Mesenteric fat pad (tissue), 1 donor: ENCODE data around the gene SIT1. TPM values are rescaled to one million over a fixed set of nuclear protein-coding genes. Genes with fewer than 3 reads are reported as not detected.
A peak's percentile ranks its signal among the peaks of the same experiment; 100 is the strongest.

Source experiments
- DNase-seq: peaks from one replicate; pipeline ENCODE4 v3.0.0-alpha.2; 2020; ENCODE audit warnings: low spot score
- long read RNA-seq: library from polyadenylated mRNA; unstranded; transcript quantifications from one replicate; pipeline ENCODE4 v2.0.0, GENCODE V29; 2020
- total RNA-seq: library from RNA; stranded (reverse); fragmentation: NEBNext Ultra II Directional; extraction: Animal tissue kit (Norgen Biotek cat#: 25700); gene quantifications from one replicate; pipeline ENCODE4 v1.2.1, GENCODE V29; 2021
- donor health status: DM: yes; HTN: yes; CAD: no.

Gene SIT1, protein sequence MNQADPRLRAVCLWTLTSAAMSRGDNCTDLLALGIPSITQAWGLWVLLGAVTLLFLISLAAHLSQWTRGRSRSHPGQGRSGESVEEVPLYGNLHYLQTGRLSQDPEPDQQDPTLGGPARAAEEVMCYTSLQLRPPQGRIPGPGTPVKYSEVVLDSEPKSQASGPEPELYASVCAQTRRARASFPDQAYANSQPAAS
- total RNA-seq: 1.3 TPM
- long read RNA-seq: 0 reads

DNA sequence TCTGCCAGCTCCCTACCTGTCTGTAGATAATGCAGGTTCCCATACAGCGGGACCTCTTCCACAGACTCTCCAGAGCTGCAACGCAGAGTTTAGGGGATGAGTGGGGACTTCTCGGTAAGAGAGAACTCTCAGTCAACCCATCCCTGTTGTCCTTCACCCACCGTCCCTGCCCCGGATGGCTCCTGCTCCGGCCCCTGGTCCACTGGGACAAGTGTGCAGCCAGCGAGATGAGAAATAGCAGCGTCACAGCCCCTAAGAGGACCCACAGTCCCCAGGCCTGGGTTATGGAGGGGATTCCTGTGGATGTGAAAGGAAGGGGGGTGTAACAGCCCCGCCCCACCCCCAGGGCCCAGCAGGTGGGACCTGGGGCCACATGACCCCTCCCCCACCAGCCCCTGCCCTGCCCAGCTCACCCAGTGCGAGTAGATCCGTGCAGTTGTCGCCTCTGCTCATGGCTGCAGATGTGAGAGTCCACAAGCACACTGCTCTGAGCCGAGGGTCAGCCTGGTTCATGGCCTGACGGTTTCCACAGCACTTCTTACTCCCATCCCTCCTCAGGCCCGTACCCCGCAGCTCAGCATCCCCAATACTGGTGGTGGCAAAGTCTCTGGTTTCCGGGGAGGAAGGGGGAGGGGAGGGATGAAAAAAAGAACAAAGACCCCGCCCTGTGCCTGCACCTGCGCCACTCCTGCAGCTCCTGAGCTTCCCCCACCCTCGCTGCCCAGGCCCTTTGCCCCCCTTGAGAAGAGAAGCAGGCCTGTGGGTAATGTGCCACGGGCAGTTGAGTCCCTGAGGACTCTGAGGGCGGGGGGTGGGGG, at the start of gene SIT1:
Gene SIT1 (minus strand): TSS at position 591 of the 818 bp plus-strand sequence. CDS start 78 bp downstream, at position 513.
- DNase-seq: no peak

DNA sequence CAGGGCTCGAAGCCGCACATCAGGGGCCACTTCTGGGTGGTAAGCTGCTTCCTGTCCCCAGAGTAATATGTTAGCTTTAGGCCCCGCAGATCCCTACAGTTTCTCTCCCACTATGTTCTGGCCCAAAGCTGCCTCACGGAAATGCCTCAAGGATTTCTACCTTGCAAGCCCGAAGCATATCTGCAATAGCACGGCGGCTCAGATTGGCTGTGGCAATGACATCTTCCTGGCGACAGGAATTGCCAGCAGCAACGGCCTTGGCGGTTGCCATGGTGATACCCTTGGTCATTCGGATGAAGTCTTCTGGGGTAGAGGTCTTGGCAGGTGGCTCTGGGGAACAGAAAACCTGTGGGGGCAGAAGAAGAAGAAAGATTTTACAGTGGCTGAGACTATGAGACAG, 49.3 kb upstream of the SIT1 start:
- DNase-seq: no peak

DNA sequence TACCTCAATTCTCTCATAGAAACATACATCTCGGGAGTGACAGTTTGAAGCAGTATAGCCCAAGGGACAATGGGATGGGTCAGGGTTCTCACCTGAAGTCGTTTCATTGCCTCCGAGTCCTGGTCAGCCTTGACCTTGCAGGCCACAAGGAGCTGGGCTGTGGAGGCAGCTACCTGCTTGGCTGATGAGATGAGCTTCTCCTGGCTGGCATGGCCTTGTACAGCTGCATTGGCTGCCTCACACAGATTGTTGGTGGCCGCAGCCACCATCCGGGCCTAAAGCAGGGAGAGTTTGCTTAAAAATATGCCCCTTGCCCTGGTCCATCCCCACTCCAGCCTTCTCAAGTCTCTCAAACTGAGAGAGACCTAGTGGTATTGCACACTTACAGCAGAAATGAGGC, 47.5 kb upstream of the SIT1 start:
- no peak for DNase-seq

DNA sequence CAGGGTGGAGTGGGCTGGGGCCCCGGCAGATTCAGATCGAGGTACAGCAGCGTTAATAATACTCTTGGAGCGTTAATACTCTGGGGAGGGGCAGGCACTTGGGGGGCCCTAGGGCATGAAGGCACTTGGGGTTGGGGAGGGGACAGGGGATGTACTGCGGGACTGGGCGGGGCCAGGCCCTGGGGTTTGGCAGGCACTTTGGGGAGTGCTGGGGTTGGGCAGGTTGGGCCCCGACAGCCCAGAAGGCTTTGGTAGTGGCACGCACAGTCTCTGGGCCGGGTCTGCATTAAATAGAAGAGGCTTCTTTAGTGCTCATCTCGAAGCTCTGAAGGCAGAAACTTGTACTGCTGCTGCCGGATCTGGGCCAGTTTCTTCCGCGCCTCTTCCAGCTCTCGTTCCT, 46.8 kb upstream of the SIT1 start:
- DNase-seq: no peak

DNA sequence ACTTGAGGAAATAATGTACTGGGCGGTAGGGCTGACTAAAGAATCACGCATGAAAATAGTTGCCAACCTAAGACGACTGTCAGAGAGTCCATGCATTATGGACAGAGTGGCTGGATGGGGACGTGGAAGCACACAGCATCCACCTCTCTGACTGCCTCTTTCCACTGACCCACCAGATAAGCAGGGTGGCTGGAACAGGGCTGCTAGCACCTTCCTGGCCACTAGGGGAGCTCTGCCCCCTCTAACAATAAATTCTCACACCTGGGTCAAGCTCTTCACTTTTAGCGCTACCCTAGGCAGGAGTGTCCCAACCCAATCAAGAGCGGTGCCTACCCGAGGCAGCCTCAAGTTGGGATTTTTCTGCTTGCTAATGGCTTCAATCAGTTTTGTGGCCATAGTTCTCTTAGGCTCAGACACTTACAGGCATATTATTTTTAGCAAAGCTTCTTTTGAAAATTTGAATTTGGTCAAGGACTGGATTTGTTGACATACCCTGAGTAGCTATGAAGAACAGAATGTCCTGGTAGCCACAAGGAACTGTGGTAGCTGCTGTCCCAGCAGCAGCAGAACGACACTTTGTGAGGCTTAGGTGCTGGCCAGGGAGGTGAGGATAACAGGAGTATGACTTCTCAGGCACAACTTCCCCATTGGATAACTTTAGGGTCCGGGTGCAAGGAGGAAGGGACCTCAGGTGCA, 45.9 kb upstream of the SIT1 start:
- DNase-seq: no peak

DNA sequence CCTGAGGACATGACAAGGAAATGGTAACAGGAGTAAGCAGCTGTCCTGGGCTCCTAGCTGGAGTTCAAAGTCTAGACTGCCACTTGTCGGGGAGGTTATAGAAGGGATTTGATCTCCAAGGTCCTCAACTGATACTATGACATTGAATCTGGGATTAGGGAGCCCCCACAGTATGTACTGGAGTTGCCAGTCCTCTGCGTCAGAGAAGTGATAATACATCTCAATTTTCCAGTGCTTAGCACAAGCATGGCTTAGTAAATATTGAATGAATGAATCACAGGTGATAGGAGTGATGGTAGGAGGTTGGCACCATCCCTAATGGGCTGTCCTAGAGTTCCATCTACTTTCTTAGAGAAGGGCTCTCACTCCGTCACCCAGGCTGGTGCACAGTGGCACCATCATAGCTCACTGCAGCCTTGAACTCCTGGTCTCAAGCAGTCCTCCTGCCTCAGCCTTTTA, 45.2 kb upstream of the SIT1 start:
- DNase-seq: no peak

DNA sequence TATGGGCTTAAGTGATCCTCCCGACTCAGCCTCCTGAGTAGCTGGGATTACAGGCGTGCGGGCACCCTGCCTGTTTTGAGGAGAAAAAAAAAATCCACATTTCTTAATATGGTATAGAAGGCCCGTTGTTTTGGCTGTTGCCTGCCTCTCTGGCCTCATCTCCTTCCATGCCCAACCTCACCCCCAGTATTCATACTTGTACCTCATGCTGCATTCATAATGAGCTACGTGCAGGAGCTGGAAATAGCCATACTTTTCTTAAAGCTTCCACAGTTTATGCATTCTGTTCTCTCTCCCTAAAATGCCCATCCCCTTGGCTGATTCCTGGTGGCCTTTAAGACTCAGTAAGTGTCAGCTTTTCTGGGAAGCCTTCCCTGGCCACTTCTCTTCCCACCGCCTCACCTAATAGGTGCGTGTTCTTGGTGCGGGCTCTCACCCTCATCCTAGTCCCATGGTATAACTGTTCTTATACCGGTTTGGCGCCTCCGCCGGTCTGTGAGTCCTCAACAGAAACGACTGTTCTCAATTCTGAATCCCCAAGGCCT, 41.1 kb upstream of the SIT1 start:
- no peak for DNase-seq

DNA sequence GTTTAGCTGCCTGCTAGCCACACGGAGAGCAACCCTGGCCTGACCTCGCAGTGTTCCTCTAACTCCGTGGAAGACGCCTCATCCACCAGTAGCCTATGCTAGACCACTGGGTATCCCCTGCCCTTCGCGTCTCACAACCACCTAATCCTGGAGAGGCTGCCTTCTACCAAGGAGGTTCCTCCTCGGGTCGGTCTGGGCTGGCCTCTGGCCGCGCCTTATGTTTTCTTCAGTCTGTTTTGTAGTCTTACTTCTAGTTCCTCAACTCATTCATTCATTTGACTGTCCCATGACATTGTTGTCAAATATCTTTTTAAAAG, 40.6 kb upstream of the SIT1 start:
- no peak for DNase-seq

DNA sequence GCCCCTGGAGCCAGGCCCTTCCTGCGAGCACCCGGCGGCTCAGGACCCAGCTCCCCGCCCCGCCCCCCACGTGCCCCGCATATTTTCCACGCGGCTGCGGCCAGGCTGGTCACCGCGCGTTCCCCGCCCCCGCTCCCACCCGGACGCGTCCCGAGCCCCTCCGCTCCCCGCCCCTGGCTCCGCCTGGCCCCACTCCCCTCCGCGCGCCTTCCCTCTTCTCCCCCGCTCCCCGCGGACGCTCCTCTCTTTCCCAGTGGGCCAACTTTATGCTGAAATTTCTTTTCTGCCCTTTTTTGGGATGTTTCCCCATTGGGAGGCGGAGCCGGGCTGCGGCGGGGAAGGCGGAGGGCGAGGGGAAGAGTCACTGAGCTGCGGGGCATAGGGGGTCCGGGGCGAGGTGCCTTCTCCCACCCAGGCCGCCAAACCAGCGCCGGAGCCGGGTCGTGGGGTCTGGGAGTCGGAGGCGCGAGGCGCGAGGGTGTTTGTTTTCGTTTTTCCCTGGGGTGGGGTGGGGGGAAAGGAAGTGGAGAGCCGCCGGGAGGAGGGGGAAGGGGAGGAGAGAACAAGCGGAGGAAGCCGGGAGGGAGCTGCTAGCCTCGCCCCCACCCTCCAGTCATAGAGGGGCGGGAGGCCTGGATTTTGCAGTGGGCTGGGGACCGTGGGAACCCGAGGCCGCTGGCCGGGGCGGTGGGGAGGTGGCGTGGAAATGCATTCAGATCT, 40.0 kb upstream of the SIT1 start:
- DNase-seq: peak; percentile 93

DNA sequence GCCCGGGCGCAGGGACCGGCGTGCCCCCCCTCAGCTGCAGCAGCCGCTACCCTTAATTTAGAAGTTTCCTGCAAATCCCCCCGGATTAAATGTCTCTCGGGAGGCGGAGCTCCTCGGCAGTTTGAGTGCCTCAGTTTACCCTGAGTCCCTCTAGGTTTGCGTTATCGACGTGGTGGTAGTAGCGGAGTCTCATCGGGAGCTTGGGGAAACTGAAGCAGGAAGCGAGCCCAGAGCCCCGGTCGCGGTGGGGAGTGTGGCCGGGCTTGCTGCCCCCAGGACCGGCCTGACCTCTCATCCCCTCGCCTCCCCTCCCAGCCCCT, 39.5 kb upstream of the SIT1 start:
- no peak for DNase-seq

DNA sequence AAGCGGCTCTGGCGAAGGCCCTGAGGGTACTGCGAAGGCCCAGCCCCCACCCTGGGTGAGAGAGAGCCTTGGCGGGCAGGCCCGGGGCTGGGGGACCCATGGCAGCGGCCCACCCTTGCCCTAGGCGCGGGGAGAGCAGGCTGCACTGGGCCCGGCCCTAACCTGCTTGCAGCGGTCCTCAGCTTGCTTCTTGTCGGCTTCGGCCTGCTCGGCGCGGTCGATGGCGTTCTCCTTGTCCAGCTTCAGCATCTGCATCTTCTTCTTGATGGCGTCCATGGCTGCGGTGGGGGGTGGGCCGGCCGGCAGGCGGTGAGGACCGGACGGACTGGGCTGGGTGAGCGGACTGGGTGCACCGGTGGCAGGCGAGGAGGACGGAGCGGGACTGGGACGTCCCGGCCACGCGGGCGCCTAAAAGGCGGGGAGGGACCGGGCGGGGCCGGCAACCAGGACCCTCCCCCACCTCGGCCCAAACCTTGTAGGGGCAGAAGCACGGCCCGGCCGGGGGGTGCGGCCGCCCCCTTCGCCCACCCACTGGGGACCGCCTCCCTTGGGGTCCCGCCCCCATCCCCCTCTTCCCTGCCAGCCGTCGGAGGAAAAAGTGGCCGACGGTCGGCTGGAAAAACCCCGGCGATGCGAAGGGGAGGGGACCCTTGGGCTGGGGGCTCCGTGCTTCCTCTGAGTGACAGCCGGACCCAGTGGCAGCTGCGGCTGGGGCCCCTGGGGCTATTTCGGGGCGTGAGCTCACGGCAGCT, 39.0 kb upstream of the SIT1 start, which contains the start of gene TPM2:
Gene TPM2 (minus strand): TSS at position 384 of the 752 bp plus-strand sequence. CDS start 108 bp downstream, at position 276.
- DNase-seq: no peak

DNA sequence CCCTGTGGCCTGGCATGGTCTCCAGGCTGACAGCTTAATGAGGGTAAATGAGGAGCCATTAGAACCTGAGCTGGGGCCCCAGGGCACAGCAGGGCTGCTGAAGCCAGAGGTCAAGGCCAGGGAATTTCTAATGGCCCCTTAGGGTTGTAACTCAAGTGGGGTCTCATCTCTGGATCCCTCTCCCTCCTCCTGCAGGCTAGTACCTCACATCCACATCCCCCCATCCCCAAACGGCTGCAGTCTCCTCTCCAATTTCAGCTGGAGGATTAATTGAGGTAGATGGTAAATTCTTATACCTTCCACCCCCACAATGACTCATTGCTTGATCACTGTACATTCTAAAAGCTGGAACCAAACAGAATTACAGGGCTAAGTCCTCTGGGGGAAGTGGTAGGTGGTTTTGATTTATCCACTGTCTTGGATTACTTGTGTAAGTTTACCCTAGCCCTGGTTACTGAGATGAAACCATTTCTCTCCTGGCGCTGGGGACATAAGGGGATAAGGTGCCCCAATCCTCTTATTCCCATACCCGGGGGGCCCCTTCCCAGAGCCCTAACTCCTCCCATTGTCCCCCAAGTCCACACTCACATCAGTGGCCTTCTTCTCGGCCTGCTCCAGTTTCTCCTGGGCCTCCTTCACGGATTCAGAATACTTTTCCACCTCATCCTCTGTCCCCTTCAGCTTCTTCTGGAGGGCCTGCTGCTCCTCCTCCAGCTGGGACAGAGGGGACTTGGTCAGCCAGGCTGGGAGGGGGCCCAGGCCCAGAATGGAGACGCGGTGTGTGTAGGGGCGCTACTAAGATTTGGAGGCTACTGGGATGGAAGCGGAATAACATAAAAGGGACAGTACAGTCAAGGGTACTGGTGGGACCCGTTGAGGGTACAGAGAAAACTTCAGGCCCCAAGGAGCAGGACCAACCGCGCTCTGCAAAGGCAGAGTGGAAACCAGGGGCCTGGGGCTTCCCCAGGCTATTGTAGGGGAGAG, 38.1 kb upstream of the SIT1 start:
- DNase-seq: no peak

DNA sequence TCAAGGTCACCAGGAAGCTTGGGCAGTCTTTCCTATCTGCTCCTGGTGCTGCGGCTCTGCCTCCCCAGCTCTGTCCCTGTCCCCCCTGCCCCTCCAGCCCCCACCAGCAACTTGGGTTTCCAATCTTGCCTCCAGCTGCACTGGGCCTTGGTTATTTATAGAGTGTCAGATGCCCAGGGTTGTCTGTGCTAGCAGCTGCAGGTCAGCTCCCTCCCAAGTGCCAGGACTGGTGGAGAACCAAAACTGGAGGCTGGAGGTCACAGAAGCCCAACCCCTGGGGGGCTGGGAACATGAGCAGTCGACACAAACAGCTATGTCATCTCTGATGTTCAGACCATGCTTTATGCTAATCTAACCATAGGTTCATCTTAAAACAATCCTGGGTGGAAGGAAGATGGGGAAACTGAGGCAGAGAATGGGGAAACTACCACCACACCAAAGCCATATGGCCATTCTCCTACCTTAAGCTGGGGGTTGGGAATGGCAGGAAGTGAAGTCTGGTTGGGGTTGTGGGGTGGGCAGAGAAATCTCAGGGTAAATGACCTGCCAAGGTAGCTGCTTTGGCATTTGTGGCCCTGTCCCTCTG, 37.3 kb upstream of the SIT1 start:
- no peak for DNase-seq

DNA sequence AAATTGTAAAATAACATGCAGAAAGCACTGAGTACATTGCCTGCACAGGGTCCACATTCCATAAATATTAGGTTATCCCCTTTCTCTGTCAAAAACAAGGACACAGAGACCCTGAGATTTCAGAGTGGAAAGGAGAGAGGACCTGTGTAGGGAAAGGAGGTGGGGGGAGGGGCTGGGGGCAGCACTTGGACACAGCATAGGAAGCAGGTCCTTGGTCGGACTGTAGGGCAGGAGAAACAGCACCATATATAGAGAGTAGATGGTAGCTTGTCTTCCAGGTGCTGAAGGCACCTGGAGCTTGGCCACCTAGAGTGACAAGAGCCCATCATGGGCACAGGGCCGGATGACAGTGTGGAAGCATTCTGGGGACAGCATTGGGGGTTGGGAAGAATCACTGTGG, 36.6 kb upstream of the SIT1 start:
- DNase-seq: no peak

DNA sequence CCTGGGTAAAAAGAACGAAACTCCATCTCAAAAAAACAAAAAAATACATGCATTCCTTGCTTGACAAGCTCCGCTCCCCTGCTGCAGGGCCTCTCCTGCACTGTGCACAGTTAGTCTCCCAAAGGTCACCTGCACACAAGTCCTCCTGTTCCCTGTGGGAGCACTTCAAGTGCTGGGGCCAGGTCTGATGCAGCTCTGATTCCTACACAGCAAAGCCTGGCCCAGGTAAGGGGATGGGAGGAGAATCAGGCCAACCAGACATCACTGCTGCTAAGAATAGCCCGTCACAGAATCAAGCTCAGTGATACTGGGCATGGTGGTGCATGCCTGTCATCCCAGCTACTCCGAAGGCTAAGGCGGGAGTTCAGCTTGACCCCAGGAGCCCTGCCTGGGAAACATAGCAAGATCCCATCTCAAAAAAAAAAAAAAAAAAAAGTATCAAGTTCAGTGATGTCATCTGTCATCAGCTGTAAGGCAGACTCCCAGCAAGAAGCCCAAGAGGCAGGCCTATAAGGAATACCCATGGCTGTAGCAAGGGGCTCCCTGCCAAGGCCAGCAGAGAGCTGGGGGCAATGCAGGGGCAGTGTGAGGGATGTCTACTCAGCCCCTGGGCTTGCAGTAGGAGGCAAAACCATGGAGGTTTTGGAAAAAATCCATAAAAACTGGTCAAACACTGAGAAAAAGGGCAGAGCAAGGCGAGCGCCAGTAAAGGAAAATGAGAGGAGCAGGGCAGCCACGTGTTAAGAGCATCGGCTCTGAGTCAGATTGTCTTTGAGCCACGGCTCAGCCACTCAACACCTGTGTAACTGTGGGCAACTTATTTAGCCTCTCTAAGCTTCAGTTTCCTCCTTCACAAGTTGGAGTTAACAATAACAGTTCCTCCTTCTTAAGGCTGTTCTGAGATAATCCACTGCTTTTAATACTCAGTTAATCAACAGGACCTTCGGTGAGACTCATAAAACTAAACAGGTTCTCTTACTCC, 35.8 kb upstream of the SIT1 start:
- no peak for DNase-seq

DNA sequence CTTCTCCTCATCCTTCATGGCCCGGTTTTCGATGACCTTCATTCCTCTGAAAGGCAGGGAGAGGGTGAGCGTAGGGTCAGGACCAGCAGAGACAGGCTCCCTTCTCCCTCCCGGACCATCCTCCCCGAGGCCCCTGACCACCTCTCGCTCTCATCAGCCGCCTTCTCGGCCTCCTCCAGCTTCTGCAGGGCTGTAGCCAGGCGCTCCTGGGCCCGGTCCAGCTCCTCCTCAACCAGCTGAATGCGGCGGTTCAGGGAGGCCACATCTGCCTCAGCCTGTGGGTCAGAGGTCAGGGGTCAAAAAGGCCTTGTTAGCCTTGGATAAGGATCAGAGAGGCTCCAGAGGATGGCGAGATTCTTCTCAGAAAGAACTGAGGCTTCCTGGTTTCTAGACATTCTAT, 34.8 kb upstream of the SIT1 start:
- DNase-seq: no peak

DNA sequence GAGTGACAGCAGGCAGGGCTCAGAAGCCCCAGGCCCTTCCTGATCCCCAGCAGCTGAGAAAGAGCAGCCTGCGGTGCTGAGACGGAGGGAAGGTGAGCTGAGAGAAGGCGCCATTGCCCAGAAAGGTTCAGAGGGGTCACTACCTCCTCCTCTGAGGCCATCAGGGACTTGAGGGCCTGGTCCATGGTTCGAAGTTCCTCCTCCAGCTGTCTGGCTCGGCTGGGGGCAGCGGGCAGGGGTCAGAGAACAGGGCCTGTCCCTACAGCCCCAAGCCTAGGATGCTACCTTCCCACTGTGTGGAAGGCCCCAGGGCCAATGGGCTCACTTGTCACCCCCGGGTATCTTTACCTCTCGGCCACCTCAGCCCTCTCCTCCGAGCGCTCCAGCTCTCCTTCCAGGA, 34.2 kb upstream of the SIT1 start:
- DNase-seq: no peak

DNA sequence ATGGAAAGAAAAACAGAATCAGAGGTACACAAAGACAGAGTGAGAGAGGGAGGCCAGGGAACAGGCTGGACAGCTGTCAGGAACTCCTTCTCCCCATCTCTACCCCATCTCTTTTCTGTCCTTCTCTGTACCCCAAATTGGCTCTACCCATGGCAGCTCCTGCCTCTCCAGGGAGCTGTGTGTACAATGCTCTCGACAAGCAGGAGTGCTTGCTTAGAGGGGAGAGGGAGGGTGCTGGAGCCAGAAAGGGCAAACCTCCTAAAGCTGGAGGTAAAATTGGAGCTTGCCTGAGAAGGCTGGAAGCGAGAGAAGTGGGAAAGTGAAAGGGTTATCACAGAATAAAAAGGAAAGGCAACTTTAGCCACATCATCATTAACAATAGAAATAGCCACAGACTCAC, 32.6 kb upstream of the SIT1 start:
- no peak for DNase-seq
